ENCODE data around the gene GNPAT.
A peak's percentile ranks its signal among the peaks of the same experiment; 100 is the strongest.

The GNPAT gene

GRCh38 chr1:231240883-231241735 is at the start of gene GNPAT:
TSS of gene GNPAT (plus strand) at chr1:231241212. CDS start at chr1:231241379, 167 bp downstream.
- H3K4me3 ChIP-seq (ENCODE audit: low read length in 2 of 2) = peak within 1 kb of the TSS; percentile 83 to 97
- peaks cover 21 to 31% of the 10 kb centered on the region in 2 donors for H3K4me1 ChIP-seq (ENCODE audit: control insufficient read depth in 2 of 2, insufficient read depth in 2 of 2, low read length in 2 of 2)
- peaks cover 16 to 20% of the 10 kb centered on the region in 2 donors for H3K36me3 ChIP-seq (ENCODE audit: control insufficient read depth in 2 of 2, insufficient read depth in 2 of 2, low read length in 2 of 2)
- H3K27ac ChIP-seq (ENCODE audit: low read depth in 2 of 2, low read length in 2 of 2) = peak within 1 kb of the TSS; percentile 71 to 83
- H3K27me3 ChIP-seq (ENCODE audit: control insufficient read depth in 2 of 2, insufficient read depth in 2 of 2, low read length in 2 of 2) = no peaks in the 10 kb centered on the region
- no peaks in the 10 kb centered on the region for H3K9me3 ChIP-seq (ENCODE audit: control insufficient read depth in 2 of 2, low read length in 2 of 2)
- peak within 1 kb of the TSS; percentile 74 to 91 for H3K9ac ChIP-seq (ENCODE audit: low read depth in 1 of 2, low read length in 2 of 2)

- H3K36me3 ChIP-seq (ENCODE audit: control insufficient read depth in 2 of 2, insufficient read depth in 2 of 2, low read length in 2 of 2) = no peaks in the 10 kb centered on the region
- peaks cover 4 to 6% of the 10 kb centered on the region in 2 donors for H3K27me3 ChIP-seq (ENCODE audit: control insufficient read depth in 2 of 2, insufficient read depth in 2 of 2, low read length in 2 of 2)
- H3K9ac ChIP-seq (ENCODE audit: low read depth in 1 of 2, low read length in 2 of 2) = no peak overlapping the region
- no peaks in the 10 kb centered on the region for H3K9me3 ChIP-seq (ENCODE audit: control insufficient read depth in 2 of 2, low read length in 2 of 2)
- H3K4me3 ChIP-seq (ENCODE audit: low read length in 2 of 2) = no peak overlapping the region
- H3K4me1 ChIP-seq (ENCODE audit: control insufficient read depth in 2 of 2, insufficient read depth in 2 of 2, low read length in 2 of 2) = no peaks in the 10 kb centered on the region
- H3K27ac ChIP-seq (ENCODE audit: low read depth in 2 of 2, low read length in 2 of 2) = no peak overlapping the region
Observed at GRCh38 chr1:231192620-231193163, 48.3 kb upstream of the GNPAT start.

GRCh38 chr1:231193710-231194340 is 47.2 kb upstream of the GNPAT start:
- Histone ChIP-seq H3K4me3 (ENCODE audit: low read length in 2 of 2) (no peak overlapping the region), H3K9me3 (ENCODE audit: control insufficient read depth in 2 of 2, low read length in 2 of 2) (no peaks in the 10 kb centered on the region), H3K36me3 (ENCODE audit: control insufficient read depth in 2 of 2, insufficient read depth in 2 of 2, low read length in 2 of 2) (no peaks in the 10 kb centered on the region), H3K9ac (ENCODE audit: low read depth in 1 of 2, low read length in 2 of 2) (no peak overlapping the region), H3K4me1 (ENCODE audit: control insufficient read depth in 2 of 2, insufficient read depth in 2 of 2, low read length in 2 of 2) (no peaks in the 10 kb centered on the region), H3K27ac (ENCODE audit: low read depth in 2 of 2, low read length in 2 of 2) (no peak overlapping the region), H3K27me3 (ENCODE audit: control insufficient read depth in 2 of 2, insufficient read depth in 2 of 2, low read length in 2 of 2) (peaks cover 0 to 3% of the 10 kb centered on the region in 2 donors)

GRCh38 chr1:231194476-231194842 is 46.6 kb upstream of the GNPAT start:
- Histone ChIP-seq H3K4me3 (ENCODE audit: low read length in 2 of 2) (no peak overlapping the region), H3K9ac (ENCODE audit: low read depth in 1 of 2, low read length in 2 of 2) (no peak overlapping the region), H3K4me1 (ENCODE audit: control insufficient read depth in 2 of 2, insufficient read depth in 2 of 2, low read length in 2 of 2) (no peaks in the 10 kb centered on the region), H3K27me3 (ENCODE audit: control insufficient read depth in 2 of 2, insufficient read depth in 2 of 2, low read length in 2 of 2) (no peaks in the 10 kb centered on the region), H3K27ac (ENCODE audit: low read depth in 2 of 2, low read length in 2 of 2) (no peak overlapping the region), H3K9me3 (ENCODE audit: control insufficient read depth in 2 of 2, low read length in 2 of 2) (no peaks in the 10 kb centered on the region), H3K36me3 (ENCODE audit: control insufficient read depth in 2 of 2, insufficient read depth in 2 of 2, low read length in 2 of 2) (no peaks in the 10 kb centered on the region)

- Histone ChIP-seq H3K4me1 (ENCODE audit: control insufficient read depth in 2 of 2, insufficient read depth in 2 of 2, low read length in 2 of 2) (no peaks in the 10 kb centered on the region), H3K4me3 (ENCODE audit: low read length in 2 of 2) (no peak overlapping the region), H3K9ac (ENCODE audit: low read depth in 1 of 2, low read length in 2 of 2) (no peak overlapping the region), H3K27ac (ENCODE audit: low read depth in 2 of 2, low read length in 2 of 2) (no peak overlapping the region), H3K36me3 (ENCODE audit: control insufficient read depth in 2 of 2, insufficient read depth in 2 of 2, low read length in 2 of 2) (no peaks in the 10 kb centered on the region), H3K27me3 (ENCODE audit: control insufficient read depth in 2 of 2, insufficient read depth in 2 of 2, low read length in 2 of 2) (no peaks in the 10 kb centered on the region), H3K9me3 (ENCODE audit: control insufficient read depth in 2 of 2, low read length in 2 of 2) (no peaks in the 10 kb centered on the region)
Observed at GRCh38 chr1:231194843-231195516, 46.0 kb upstream of the GNPAT start.

- Histone ChIP-seq H3K27me3 (ENCODE audit: control insufficient read depth in 2 of 2, insufficient read depth in 2 of 2, low read length in 2 of 2) (peaks cover 0 to under 1% of the 10 kb centered on the region in 2 donors), H3K4me3 (ENCODE audit: low read length in 2 of 2) (no peak overlapping the region), H3K27ac (ENCODE audit: low read depth in 2 of 2, low read length in 2 of 2) (no peak overlapping the region), H3K9ac (ENCODE audit: low read depth in 1 of 2, low read length in 2 of 2) (no peak overlapping the region), H3K4me1 (ENCODE audit: control insufficient read depth in 2 of 2, insufficient read depth in 2 of 2, low read length in 2 of 2) (no peaks in the 10 kb centered on the region), H3K9me3 (ENCODE audit: control insufficient read depth in 2 of 2, low read length in 2 of 2) (no peaks in the 10 kb centered on the region), H3K36me3 (ENCODE audit: control insufficient read depth in 2 of 2, insufficient read depth in 2 of 2, low read length in 2 of 2) (no peaks in the 10 kb centered on the region)
Observed at GRCh38 chr1:231196307-231196706, 44.7 kb upstream of the GNPAT start.

GRCh38 chr1:231196728-231197127 is 44.3 kb upstream of the GNPAT start:
- no peak overlapping the region for H3K27ac ChIP-seq (ENCODE audit: low read depth in 2 of 2, low read length in 2 of 2)
- H3K4me3 ChIP-seq (ENCODE audit: low read length in 2 of 2) = no peak overlapping the region
- H3K9ac ChIP-seq (ENCODE audit: low read depth in 1 of 2, low read length in 2 of 2) = no peak overlapping the region
- no peaks in the 10 kb centered on the region for H3K36me3 ChIP-seq (ENCODE audit: control insufficient read depth in 2 of 2, insufficient read depth in 2 of 2, low read length in 2 of 2)
- no peaks in the 10 kb centered on the region for H3K4me1 ChIP-seq (ENCODE audit: control insufficient read depth in 2 of 2, insufficient read depth in 2 of 2, low read length in 2 of 2)
- H3K27me3 ChIP-seq (ENCODE audit: control insufficient read depth in 2 of 2, insufficient read depth in 2 of 2, low read length in 2 of 2) = peaks cover 0 to 5% of the 10 kb centered on the region in 2 donors
- H3K9me3 ChIP-seq (ENCODE audit: control insufficient read depth in 2 of 2, low read length in 2 of 2) = no peaks in the 10 kb centered on the region

- Histone ChIP-seq H3K27me3 (ENCODE audit: control insufficient read depth in 2 of 2, insufficient read depth in 2 of 2, low read length in 2 of 2) (peaks cover 0 to 7% of the 10 kb centered on the region in 2 donors), H3K9me3 (ENCODE audit: control insufficient read depth in 2 of 2, low read length in 2 of 2) (no peaks in the 10 kb centered on the region), H3K9ac (ENCODE audit: low read depth in 1 of 2, low read length in 2 of 2) (no peak overlapping the region), H3K27ac (ENCODE audit: low read depth in 2 of 2, low read length in 2 of 2) (no peak overlapping the region), H3K36me3 (ENCODE audit: control insufficient read depth in 2 of 2, insufficient read depth in 2 of 2, low read length in 2 of 2) (no peaks in the 10 kb centered on the region), H3K4me3 (ENCODE audit: low read length in 2 of 2) (no peak overlapping the region), H3K4me1 (ENCODE audit: control insufficient read depth in 2 of 2, insufficient read depth in 2 of 2, low read length in 2 of 2) (no peaks in the 10 kb centered on the region)
Observed at GRCh38 chr1:231199868-231200267, 41.1 kb upstream of the GNPAT start.

- Histone ChIP-seq H3K9me3 (ENCODE audit: control insufficient read depth in 2 of 2, low read length in 2 of 2) (no peaks in the 10 kb centered on the region), H3K27me3 (ENCODE audit: control insufficient read depth in 2 of 2, insufficient read depth in 2 of 2, low read length in 2 of 2) (peaks cover 0 to 7% of the 10 kb centered on the region in 2 donors), H3K36me3 (ENCODE audit: control insufficient read depth in 2 of 2, insufficient read depth in 2 of 2, low read length in 2 of 2) (no peaks in the 10 kb centered on the region), H3K9ac (ENCODE audit: low read depth in 1 of 2, low read length in 2 of 2) (no peak overlapping the region), H3K4me1 (ENCODE audit: control insufficient read depth in 2 of 2, insufficient read depth in 2 of 2, low read length in 2 of 2) (no peaks in the 10 kb centered on the region), H3K4me3 (ENCODE audit: low read length in 2 of 2) (no peak overlapping the region), H3K27ac (ENCODE audit: low read depth in 2 of 2, low read length in 2 of 2) (no peak overlapping the region)
Observed at GRCh38 chr1:231200388-231201031, 40.5 kb upstream of the GNPAT start.
